ENCODE measurements around the gene PSMD12.

Gene PSMD12

DNA sequence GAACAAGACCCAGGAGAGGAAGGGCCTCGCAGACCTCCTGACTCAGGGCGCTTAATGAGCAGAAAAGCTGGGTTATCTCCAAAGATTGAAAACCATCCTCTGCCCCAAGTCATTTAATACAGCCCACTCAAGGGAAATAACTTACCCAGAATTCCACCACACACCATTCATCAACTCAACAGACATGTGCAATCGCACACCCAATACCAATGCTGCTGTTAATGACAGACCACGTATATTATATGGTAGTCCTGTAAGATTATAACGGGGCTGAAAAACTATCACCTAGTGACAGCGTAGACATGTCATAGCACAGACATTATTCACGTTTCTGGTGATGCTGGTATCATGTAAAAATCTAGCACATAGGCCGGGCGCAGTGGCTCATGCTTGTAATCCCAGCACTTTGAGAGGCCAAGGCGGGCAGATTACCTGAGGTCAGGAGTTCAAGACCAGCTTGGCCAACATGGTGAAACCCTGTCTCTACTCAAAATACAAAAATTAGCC, 68.9 kb downstream of the PSMD12 start:
- no peak for DNase-seq

DNA sequence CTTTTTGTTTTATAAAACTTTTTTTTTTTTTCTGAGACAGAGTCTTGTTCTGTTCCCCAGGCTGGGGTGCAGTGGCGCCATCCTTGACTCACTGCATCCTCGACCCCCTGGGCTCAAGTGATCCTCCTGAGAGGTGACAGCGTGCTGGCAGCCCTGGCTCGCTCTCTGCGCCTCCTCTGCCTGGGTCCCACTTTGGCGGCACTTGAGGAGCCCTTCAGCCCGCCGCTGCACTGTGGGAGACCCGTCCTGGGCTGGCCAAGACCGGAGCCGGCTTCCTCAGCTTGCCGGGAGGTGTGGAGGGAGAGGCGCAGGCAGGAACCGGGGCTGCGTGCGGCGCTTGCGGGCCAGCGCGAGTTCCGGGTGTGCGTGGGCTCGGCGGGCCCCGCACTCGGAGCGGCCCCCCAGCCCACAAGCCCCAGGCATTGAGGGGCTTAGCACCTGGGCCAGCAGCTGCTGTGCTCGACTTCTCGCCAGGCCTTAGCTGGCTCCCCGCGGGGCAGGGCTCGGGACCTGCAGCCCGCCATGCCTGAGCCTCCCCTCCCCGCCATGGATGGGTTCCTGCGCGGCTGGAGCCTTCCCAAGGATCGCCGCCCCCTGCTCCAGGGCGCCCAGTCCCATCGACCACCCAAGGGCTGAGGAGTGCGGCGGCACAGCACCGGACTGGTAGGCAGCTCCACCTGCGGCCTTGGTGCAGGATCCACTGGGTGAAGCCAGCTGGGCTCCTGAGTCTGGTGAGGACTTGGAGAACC, 71.8 kb downstream of the PSMD12 start:
- no peak for DNase-seq

DNA sequence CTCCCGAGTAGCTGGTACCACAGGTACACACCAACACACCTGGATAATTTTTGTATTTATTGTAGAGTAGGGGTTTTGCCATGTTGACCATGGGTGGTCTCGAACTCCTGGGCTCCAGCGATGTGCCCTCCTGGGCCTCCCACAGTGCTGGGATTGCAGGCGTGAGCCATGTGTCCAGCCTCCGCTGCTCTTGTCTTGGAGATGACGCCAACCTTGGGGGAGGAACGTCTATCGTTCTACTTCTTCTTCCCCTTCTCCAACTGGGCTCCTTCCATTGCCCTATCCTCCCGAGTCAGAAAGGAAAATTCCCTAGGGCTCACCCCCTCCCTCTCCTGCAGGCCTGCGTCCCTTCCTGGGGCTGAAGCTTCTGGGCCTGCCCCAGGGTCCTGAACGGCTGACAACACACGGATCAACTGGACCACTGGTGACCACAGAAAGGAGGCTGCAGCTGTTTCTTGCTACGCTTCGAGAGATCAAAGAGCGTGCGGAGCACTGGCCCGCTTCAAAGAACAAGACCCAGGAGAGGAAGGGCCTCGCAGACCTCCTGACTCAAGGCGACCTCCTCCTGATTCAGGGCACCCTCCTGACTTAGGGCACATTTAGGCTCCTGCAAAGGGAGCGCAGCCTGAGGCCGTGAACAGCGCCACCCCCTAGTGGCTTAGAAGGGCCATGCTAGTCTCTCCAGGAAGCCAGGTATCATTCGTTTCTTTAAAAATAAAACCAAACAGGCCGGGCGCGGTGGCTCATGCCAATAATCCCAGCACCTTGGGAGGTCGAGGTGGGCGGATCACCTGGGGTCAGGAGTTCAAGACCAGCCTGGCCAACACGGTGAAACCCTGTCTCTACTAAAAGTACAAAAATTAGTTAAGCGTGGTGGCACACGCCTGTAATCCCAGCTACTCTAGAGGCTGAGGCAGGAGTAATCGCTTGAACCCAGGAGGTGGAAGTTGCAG, 72.8 kb downstream of the PSMD12 start:
- DNase-seq: peak; percentile 49

DNA sequence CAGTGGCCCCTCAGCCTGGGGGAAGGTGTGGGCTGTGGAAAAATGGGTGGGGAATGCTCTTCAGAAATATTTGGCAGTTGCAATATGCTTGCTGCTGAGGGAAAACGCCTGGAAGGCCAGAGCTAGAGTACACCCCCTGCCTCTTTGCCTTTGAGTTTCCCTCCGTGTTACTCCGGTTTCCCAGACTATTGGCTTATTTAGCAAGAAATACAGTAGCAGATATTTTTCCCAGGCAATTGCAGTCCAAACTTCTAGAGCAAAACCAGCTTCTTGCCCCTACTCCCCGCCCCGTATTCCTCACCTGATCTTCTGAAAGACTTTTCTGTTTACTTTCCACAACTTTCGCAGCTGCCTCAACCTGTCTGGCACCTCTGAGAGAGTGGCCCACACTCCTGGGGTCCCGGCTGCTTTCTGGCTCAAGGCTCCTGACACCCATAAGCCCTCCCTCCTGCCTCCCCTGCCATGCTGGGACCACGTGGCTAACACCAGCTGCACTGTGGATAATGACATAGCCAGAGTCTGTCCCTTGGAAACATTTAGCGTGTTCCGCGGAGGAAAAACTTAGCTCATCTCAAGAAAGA, 75.6 kb downstream of the PSMD12 start:
- peak; percentile 28 for DNase-seq

DNA sequence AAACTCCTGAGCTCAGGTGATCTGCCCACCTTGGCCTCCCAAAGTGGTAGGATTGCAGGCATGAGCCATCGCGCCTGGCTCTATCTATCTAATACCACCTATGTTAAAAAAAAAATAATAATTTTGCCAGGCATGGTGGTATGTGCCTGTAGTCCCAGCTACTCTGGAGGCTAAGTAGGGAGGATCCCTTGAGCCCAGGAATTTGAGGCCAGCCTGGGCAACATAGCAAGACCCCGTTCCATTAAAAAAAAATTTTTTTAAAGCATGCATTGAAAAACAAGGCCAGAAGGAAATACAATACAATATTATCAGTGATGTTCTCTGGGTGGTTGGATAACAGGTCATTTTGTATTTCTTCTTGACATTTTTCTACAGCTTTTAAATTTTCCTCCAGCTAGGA, 76.1 kb downstream of the PSMD12 start:
- no peak for DNase-seq

DNA sequence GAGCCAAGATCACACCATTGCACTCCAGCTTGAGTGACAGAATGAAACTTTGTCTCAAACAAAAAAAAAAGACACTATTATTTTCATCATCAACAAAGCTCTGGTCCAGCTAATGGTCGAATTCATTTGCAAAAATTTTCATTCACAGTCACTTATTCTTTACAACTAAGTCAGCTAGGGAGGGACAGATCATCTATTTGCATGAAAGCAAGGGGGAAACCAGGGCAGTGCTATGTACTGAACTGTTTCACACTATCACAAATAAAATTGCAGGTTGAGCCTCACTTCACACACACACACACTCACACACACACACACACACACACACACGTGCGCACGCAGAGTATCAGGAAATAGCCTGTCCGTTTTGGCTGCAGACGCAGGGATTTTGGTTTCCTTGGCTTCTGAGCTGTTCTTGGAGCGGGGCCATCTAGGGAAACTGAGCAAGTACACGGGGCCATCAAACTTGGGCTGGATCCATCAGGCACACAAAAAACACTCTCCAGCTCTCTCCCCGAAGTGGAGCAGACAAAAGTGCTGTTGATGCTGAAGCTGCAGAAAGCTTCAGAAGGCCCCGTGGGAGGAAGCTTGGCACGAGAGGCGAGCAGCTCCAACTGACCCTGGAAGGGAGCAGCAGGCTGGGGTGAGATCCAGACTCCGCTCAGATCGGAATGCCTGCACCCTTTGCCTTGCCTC, 77.0 kb downstream of the PSMD12 start:
- peak; percentile 72 for DNase-seq
